22Rv1 (cell line): ENCODE measurements around the gene PLAAT1.

Experiments used
- ZFX ChIP-seq: fragments of 450-650 bp; IDR thresholded peaks from 2 replicates; pipeline ENCODE4 v1.6.1; 2017; ENCODE audit warnings: antibody characterized with exemption, borderline replicate concordance
- TF ChIP-seq, protein P1 (sequence below): fragments of 450-650 bp; IDR thresholded peaks from 2 replicates; pipeline ENCODE4 v1.5.1; 2017; ENCODE audit warnings: mild to moderate bottlenecking

GRCh38 chr3:193231201-193231600, 9.8 kb upstream of the PLAAT1 start:
- TF ChIP-seq, protein P1, sequence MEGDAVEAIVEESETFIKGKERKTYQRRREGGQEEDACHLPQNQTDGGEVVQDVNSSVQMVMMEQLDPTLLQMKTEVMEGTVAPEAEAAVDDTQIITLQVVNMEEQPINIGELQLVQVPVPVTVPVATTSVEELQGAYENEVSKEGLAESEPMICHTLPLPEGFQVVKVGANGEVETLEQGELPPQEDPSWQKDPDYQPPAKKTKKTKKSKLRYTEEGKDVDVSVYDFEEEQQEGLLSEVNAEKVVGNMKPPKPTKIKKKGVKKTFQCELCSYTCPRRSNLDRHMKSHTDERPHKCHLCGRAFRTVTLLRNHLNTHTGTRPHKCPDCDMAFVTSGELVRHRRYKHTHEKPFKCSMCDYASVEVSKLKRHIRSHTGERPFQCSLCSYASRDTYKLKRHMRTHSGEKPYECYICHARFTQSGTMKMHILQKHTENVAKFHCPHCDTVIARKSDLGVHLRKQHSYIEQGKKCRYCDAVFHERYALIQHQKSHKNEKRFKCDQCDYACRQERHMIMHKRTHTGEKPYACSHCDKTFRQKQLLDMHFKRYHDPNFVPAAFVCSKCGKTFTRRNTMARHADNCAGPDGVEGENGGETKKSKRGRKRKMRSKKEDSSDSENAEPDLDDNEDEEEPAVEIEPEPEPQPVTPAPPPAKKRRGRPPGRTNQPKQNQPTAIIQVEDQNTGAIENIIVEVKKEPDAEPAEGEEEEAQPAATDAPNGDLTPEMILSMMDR = no peak
- TF ChIP-seq ZFX = no peak
